ENCODE results near the gene DBNDD1.

GRCh38 chr16:90016339-90016950, 2.8 kb downstream of the DBNDD1 start:
- TF ChIP-seq ZNF274 (IDR thresholded peaks at IDR 0.05; ENCODE audit: low read depth, low read length): no peak
- TF ChIP-seq SUZ12 (IDR thresholded peaks at IDR 0.05; ENCODE audit: extremely low read depth, insufficient read depth, insufficient read length): no peak
